BLaER1 treated with 17β-estradiol and CSF1 and Interleukin-3, amounts not matched to agents 10 nM and 100 nM (cell line): Measurements from ENCODE around the gene SLC17A8.

ENCODE experiments used
- H3K27ac ChIP-seq, 11 experiments: shearing (Covaris generic); formaldehyde crosslinking; 2 replicates each; pipeline ENCODE4 v1.8.1; 2022
- H3K27me3 ChIP-seq, 11 experiments: shearing (Covaris generic); formaldehyde crosslinking; 2 replicates each; pipeline ENCODE4 v1.8.1; 2022
- H3K36me3 ChIP-seq, 11 experiments: shearing (Covaris generic); formaldehyde crosslinking; 2 replicates each; pipeline ENCODE4 v1.8.1; 2022
- H3K4me1 ChIP-seq, 10 experiments: shearing (Covaris generic); formaldehyde crosslinking; 2 replicates each; pipeline ENCODE4 v1.8.1; 2022
- H3K4me2 ChIP-seq, 11 experiments: shearing (Covaris generic); formaldehyde crosslinking; 2 replicates each; pipeline ENCODE4 v1.8.1; 2022
- H3K4me3 ChIP-seq, 10 experiments: shearing (Covaris generic); formaldehyde crosslinking; 2 replicates each; pipeline ENCODE4 v1.8.1; 2022
- H3K9ac ChIP-seq, 11 experiments: shearing (Covaris generic); formaldehyde crosslinking; 2 replicates each; pipeline ENCODE4 v1.8.1; 2022
- H3K9me3 ChIP-seq, 11 experiments: shearing (Covaris generic); formaldehyde crosslinking; replicated peaks in 1 of 11; 2 replicates each; pipeline ENCODE4 v1.8.1; 2022
- H4K20me1 ChIP-seq, 11 experiments: shearing (Covaris generic); formaldehyde crosslinking; 2 replicates each; pipeline ENCODE4 v1.8.1; 2022
- Cebpa-rat ChIP-seq, 11 experiments: shearing (Covaris generic); IDR thresholded peaks; 2 replicates each; pipeline ENCODE4 v1.8.1; 2022

SLC17A8 gene

DNA sequence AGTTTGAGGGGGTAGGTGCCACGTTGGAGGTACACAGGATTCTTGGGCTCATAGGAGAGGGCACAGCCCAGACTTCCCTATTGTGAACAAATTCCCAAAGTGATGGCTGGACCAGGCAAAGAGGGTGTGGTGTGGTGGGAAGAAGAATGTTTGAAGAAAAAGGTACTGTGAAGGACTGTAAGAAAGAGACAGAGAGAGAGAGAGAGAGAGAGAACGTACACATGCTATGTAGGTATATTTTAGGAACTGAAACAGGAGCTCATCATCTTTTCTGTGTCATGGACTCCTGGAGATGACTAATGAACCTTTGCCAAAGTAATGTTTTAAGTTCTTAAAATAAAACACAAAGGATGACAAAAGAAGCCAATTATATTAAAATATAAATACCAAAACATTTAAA lies 24.5 kb downstream of the SLC17A8 start:
- Histone ChIP-seq H4K20me1 (no peaks in the 10 kb centered on the region), H3K4me3 (no peak overlapping the region)

DNA sequence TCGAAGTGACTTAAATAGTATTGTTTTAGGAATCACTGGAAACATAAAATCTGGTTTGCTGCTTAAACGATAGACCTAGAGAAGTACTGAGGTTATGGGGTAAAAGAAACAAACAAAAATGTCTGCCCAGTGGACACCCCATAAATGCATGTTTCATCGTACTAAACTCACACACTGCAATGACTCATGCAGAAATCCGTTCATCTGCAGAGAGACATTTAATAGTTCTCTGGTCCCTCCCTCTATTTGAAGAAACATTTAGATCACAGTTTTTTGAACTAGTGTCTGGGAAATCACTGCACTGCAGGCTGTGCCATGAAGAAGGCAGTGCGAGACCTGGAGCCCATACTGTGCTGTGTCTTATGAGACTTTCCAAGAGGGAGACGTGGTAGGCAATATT lies 25.5 kb downstream of the SLC17A8 start:
- H3K9me3 ChIP-seq: no peaks in the 10 kb centered on the region
- H3K36me3 ChIP-seq: no peaks in the 10 kb centered on the region
- no peak overlapping the region for H3K9ac ChIP-seq
- H3K4me1 ChIP-seq: no peaks in the 10 kb centered on the region
- H3K27me3 ChIP-seq: no peaks in the 10 kb centered on the region
- no peak overlapping the region for H3K27ac ChIP-seq
- H3K4me3 ChIP-seq: no peak overlapping the region
- H3K4me2 ChIP-seq: no peak overlapping the region
- no peak for TF ChIP-seq Cebpa-rat (IDR thresholded peaks at IDR 0.05)
- H4K20me1 ChIP-seq: no peaks in the 10 kb centered on the region

More for the DNA sequence above, 24.5 kb downstream of the SLC17A8 start:
- no peak for TF ChIP-seq Cebpa-rat (IDR thresholded peaks at IDR 0.05)
- no peak overlapping the region for H3K4me2 ChIP-seq
- no peaks in the 10 kb centered on the region for H3K36me3 ChIP-seq
- H3K27me3 ChIP-seq: no peaks in the 10 kb centered on the region
- no peak overlapping the region for H3K9ac ChIP-seq
- no peak overlapping the region for H3K27ac ChIP-seq
- H3K4me1 ChIP-seq: no peaks in the 10 kb centered on the region
- H3K9me3 ChIP-seq: no peaks in the 10 kb centered on the region

- Histone ChIP-seq H3K9ac (no peak overlapping the region), H3K4me3 (no peak overlapping the region), H3K4me2 (no peak overlapping the region), H3K27ac (no peak overlapping the region), H3K27me3 (no peaks in the 10 kb centered on the region), H3K9me3 (no peaks in the 10 kb centered on the region), H3K36me3 (no peaks in the 10 kb centered on the region), H4K20me1 (no peaks in the 10 kb centered on the region), H3K4me1 (no peaks in the 10 kb centered on the region)
- TF ChIP-seq Cebpa-rat (IDR thresholded peaks at IDR 0.05): no peak
Measured at GRCh38 chr12:100383586-100384558, 27.0 kb downstream of the SLC17A8 start.

GRCh38 chr12:100384559-100384935 lies 27.7 kb downstream of the SLC17A8 start:
- Histone ChIP-seq H3K36me3 (no peaks in the 10 kb centered on the region), H3K9me3 (no peaks in the 10 kb centered on the region), H3K4me1 (no peaks in the 10 kb centered on the region), H3K4me3 (no peak overlapping the region), H4K20me1 (no peaks in the 10 kb centered on the region), H3K27me3 (no peaks in the 10 kb centered on the region), H3K4me2 (no peak overlapping the region), H3K27ac (no peak overlapping the region), H3K9ac (no peak overlapping the region)
- TF ChIP-seq Cebpa-rat (IDR thresholded peaks at IDR 0.05): no peak

- no peaks in the 10 kb centered on the region for H3K4me1 ChIP-seq
Measured at GRCh38 chr12:100388382-100388781, 31.5 kb downstream of the SLC17A8 start.

DNA sequence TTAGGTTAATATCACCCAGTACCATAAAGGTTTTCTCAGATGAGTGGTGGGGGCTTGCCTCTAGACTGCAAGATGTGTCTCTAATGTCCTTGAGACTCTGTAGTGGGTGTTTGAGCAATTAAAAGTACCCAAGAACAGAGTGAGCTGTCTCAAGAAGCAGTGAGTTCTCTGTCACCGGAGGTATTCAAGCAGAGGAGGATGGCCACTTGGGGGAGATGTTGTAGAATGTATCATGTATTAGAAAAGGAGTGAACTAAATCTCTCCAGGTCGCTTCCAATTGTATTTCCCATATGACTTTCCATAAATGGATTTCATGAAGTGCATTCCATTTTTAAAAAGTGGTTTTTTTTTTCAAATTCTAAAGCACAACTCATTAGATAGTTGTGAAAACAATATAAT lies 35.0 kb downstream of the SLC17A8 start:
- Histone ChIP-seq H3K36me3 (no peaks in the 10 kb centered on the region), H4K20me1 (no peaks in the 10 kb centered on the region), H3K4me3 (no peak overlapping the region), H3K4me2 (no peak overlapping the region), H3K27me3 (no peaks in the 10 kb centered on the region), H3K4me1 (no peaks in the 10 kb centered on the region), H3K9me3 (no peaks in the 10 kb centered on the region), H3K9ac (no peak overlapping the region), H3K27ac (no peak overlapping the region)
- no peak for TF ChIP-seq Cebpa-rat (IDR thresholded peaks at IDR 0.05)

More at GRCh38 chr12:100388382-100388781, 31.5 kb downstream of the SLC17A8 start:
- Histone ChIP-seq H3K4me3 (no peak overlapping the region), H3K9me3 (no peaks in the 10 kb centered on the region), H3K36me3 (no peaks in the 10 kb centered on the region), H3K9ac (no peak overlapping the region), H3K27ac (no peak overlapping the region), H4K20me1 (no peaks in the 10 kb centered on the region), H3K27me3 (no peaks in the 10 kb centered on the region), H3K4me2 (no peak overlapping the region)
- no peak for TF ChIP-seq Cebpa-rat (IDR thresholded peaks at IDR 0.05)

DNA sequence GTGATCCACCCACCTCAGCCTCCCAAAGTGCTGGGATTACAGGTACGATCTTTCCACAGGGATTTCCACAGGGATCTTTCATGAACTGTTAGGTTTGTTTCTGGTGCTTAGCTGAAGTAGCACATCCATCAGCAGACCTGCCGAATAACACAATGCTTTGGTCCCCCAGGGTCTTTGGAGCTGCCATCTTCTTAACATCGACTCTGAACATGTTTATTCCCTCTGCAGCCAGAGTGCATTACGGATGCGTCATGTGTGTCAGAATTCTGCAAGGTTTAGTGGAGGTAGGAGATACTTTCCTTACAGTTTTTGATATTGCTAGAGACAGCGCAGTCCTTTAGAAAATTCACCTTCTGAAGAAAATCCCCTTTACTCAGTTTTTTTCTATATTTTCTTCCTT lies 36.3 kb downstream of the SLC17A8 start:
- Histone ChIP-seq H3K36me3 (no peaks in the 10 kb centered on the region), H3K27me3 (no peaks in the 10 kb centered on the region), H3K4me3 (no peak overlapping the region), H3K27ac (no peak overlapping the region), H3K4me2 (no peak overlapping the region), H3K9me3 (no peaks in the 10 kb centered on the region), H3K9ac (no peak overlapping the region), H4K20me1 (no peaks in the 10 kb centered on the region), H3K4me1 (no peaks in the 10 kb centered on the region)
- no peak for TF ChIP-seq Cebpa-rat (IDR thresholded peaks at IDR 0.05)

GRCh38 chr12:100395811-100396210 lies 38.9 kb downstream of the SLC17A8 start:
- Histone ChIP-seq H3K4me2 (no peak overlapping the region), H3K9ac (no peak overlapping the region), H4K20me1 (no peaks in the 10 kb centered on the region), H3K36me3 (no peaks in the 10 kb centered on the region), H3K27ac (no peak overlapping the region), H3K27me3 (no peaks in the 10 kb centered on the region), H3K4me3 (no peak overlapping the region), H3K4me1 (peaks cover 0 to 11% (median 4%) of the 10 kb centered on the region in 10 experiments; a peak in 6 of 20 replicates), H3K9me3 (no peaks in the 10 kb centered on the region)
- no peak for TF ChIP-seq Cebpa-rat (IDR thresholded peaks at IDR 0.05)

GRCh38 chr12:100398307-100398706 lies 41.4 kb downstream of the SLC17A8 start:
- H4K20me1 ChIP-seq: no peaks in the 10 kb centered on the region
- H3K27ac ChIP-seq: no peak overlapping the region
- H3K36me3 ChIP-seq: no peaks in the 10 kb centered on the region
- no peak overlapping the region for H3K4me2 ChIP-seq
- H3K4me1 ChIP-seq: peaks cover 0 to 11% (median 4%) of the 10 kb centered on the region in 10 experiments; a peak in 6 of 20 replicates
- no peak overlapping the region for H3K4me3 ChIP-seq
- no peak for TF ChIP-seq Cebpa-rat (IDR thresholded peaks at IDR 0.05)
- no peaks in the 10 kb centered on the region for H3K9me3 ChIP-seq
- H3K9ac ChIP-seq: no peak overlapping the region
- H3K27me3 ChIP-seq: no peaks in the 10 kb centered on the region

GRCh38 chr12:100399095-100399494 lies 42.2 kb downstream of the SLC17A8 start:
- no peak for TF ChIP-seq Cebpa-rat (IDR thresholded peaks at IDR 0.05)
- Histone ChIP-seq H3K27ac (no peak overlapping the region), H3K27me3 (no peaks in the 10 kb centered on the region), H3K36me3 (no peaks in the 10 kb centered on the region), H3K9ac (no peak overlapping the region), H3K4me1 (peaks cover 0 to 11% (median 4%) of the 10 kb centered on the region in 10 experiments; a peak in 6 of 20 replicates), H3K4me2 (peak overlapping the region in 4 of 11 experiments; percentile 17 to 41 (median 32); a peak in 5 of 22 replicates), H4K20me1 (no peaks in the 10 kb centered on the region), H3K9me3 (no peaks in the 10 kb centered on the region), H3K4me3 (no peak overlapping the region)
